Medulla oblongata (tissue), 1 donor: ENCODE results near the gene FBXO44.

Source experiments
- DNase-seq: peaks from one replicate; pipeline ENCODE4 v3.0.0-alpha.2; 2015; ENCODE audit errors: extremely low spot score

Gene FBXO44

GRCh38 chr1:11708554-11709350 lies 54.1 kb downstream of the FBXO44 start:
- DNase-seq, result no peak

DNA sequence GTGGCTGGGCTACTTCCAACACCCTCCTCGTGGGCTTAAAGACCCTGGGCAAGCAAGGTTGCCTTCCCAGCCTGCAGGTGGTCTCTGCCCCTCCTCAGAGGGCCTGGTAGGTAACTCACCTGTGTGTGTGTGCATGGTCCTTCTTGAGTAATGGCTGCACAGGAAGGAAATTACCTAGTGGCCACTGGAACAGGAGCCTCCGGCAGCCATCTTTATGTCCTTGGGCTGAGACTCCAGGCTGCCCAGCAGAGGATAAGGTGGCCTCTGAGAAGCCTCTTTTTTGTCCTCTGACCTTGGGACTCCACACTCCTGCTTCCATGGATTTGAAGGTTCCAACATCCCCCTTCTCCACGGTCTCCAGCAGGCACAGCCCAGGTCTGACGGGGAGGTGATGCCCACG lies 56.8 kb downstream of the FBXO44 start:
- no peak for DNase-seq

- DNase-seq, result no peak
These were observed 57.6 kb downstream of the FBXO44 start for GRCh38 chr1:11712285-11712684.
